Smooth muscle cell (in vitro differentiated cells): Measurements from ENCODE around the gene SCAMP3. TPM values are rescaled to one million over a fixed set of nuclear protein-coding genes. Genes with fewer than 3 reads are reported as not detected.

ENCODE experiments used
- DNase-seq: peaks from one replicate; lab custom pipeline; 2025; ENCODE audit not compliant: unreplicated experiment; lab: John Stamatoyannopoulos, UW
- H2AFZ ChIP-seq: fragments of 200-600 bp; sonication (generic); 2 replicates; pipeline ENCODE4 v1.6.0; 2016; ENCODE audit warnings: antibody characterized with exemption, low read depth, mild to moderate bottlenecking
- H3F3A ChIP-seq: fragments of 200-600 bp; sonication (generic); 2 replicates; pipeline ENCODE4 v1.6.0; 2017; ENCODE audit warnings: antibody characterized with exemption, low read depth
- H3K27ac ChIP-seq: fragments of 200-600 bp; sonication (generic); 2 replicates; pipeline ENCODE4 v1.5.1; 2016; ENCODE audit warnings: low read depth, mild to moderate bottlenecking
- H3K27me3 ChIP-seq: fragments of 200-600 bp; sonication (generic); 2 replicates; pipeline ENCODE4 v1.6.1; 2016; ENCODE audit warnings: low read depth, mild to moderate bottlenecking
- H3K36me3 ChIP-seq: fragments of 200-600 bp; sonication (generic); 2 replicates; pipeline ENCODE4 v1.5.1; 2016; ENCODE audit warnings: low read depth
- H3K4me1 ChIP-seq: fragments of 200-600 bp; sonication (generic); 2 replicates; pipeline ENCODE4 v1.5.1; 2016; ENCODE audit warnings: low read depth
- H3K4me2 ChIP-seq: fragments of 200-600 bp; sonication (generic); 2 replicates; pipeline ENCODE4 v1.6.0; 2016; ENCODE audit warnings: mild to moderate bottlenecking
- H3K4me3 ChIP-seq: fragments of 200-600 bp; sonication (generic); 2 replicates; pipeline ENCODE4 v1.5.1; 2016; ENCODE audit warnings: mild to moderate bottlenecking
- H3K79me2 ChIP-seq: fragments of 200-600 bp; sonication (generic); 2 replicates; pipeline ENCODE4 v1.6.0; 2016; ENCODE audit warnings: low read depth, mild to moderate bottlenecking
- H3K9ac ChIP-seq: fragments of 200-600 bp; sonication (generic); 2 replicates; pipeline ENCODE4 v1.6.0; 2016; ENCODE audit warnings: low read depth
- H3K9me3 ChIP-seq: fragments of 200-600 bp; sonication (generic); replicated peaks from 2 replicates; pipeline ENCODE4 v1.5.1; 2016; ENCODE audit warnings: low read depth
- H4K20me1 ChIP-seq: fragments of 200-600 bp; sonication (generic); 2 replicates; pipeline ENCODE4 v1.6.0; 2016; ENCODE audit warnings: low read depth
- WGBS: methylation state at CpG from one replicate; pipeline ENCODE4 v1.1.7; 2016; ENCODE audit warnings: low lambda C conversion rate; 5-methylcytosine and 5-hydroxymethylcytosine counted together
- polyA plus RNA-seq: library from polyadenylated mRNA; unstranded; fragments of >200 nt; fragmentation: Nextera tagmentation; extraction: Ambion mirVana; gene quantifications from 2 replicates; pipeline ENCODE4 v1.2.1, GENCODE V29; 2016
- total RNA-seq: library from RNA; depleted of rRNA; stranded (reverse); fragments of >200 nt; gene quantifications from 2 replicates; pipeline ENCODE4 v1.2.3, GENCODE V29; 2014
- TF ChIP-seq, protein P1 (sequence below): fragments of 200-600 bp; sonication (generic); IDR thresholded peaks from 2 replicates; pipeline ENCODE4 v1.5.1; 2017; ENCODE audit warnings: borderline replicate concordance, mild to moderate bottlenecking, antibody characterized with exemption; ENCODE audit not compliant: insufficient read depth, poor library complexity, severe bottlenecking

The SCAMP3 gene
- total and polyA plus RNA-seq, 2 experiments from 2014 or later = 51.4 to 118 TPM

DNA sequence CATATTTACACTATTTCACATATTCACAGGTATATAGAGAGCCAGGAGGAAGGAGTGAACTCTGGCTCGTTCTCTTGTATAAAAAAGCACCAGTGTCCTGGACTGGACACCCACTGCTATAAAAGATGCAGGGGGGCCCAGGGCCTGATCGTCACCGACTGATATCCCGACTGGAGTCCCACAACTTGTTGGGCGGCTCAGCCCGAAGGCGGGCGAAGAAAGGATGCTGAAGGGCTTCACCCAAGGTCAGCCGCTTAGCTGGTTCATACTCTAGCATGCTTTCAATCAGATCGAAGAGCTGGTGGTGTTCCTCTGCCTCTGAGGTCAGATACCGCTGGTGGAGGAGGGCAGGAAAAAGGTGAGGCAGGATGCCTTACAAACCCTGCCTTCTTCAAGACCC, 907 bp upstream of the SCAMP3 start:
- H3K79me2 ChIP-seq = peaks cover 18% of the 10 kb centered on the region
- H3K4me3 ChIP-seq = no peak overlapping the region
- H3F3A ChIP-seq = peaks cover 31% of the 10 kb centered on the region
- 94% methylated on average over 11 of the region's 11 CpGs for WGBS
- TF ChIP-seq, protein P1, sequence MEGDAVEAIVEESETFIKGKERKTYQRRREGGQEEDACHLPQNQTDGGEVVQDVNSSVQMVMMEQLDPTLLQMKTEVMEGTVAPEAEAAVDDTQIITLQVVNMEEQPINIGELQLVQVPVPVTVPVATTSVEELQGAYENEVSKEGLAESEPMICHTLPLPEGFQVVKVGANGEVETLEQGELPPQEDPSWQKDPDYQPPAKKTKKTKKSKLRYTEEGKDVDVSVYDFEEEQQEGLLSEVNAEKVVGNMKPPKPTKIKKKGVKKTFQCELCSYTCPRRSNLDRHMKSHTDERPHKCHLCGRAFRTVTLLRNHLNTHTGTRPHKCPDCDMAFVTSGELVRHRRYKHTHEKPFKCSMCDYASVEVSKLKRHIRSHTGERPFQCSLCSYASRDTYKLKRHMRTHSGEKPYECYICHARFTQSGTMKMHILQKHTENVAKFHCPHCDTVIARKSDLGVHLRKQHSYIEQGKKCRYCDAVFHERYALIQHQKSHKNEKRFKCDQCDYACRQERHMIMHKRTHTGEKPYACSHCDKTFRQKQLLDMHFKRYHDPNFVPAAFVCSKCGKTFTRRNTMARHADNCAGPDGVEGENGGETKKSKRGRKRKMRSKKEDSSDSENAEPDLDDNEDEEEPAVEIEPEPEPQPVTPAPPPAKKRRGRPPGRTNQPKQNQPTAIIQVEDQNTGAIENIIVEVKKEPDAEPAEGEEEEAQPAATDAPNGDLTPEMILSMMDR = no peak
- no peak overlapping the region for H3K9ac ChIP-seq
- no peak for DNase-seq
- H3K36me3 ChIP-seq = peaks cover 13% of the 10 kb centered on the region
- H3K27me3 ChIP-seq = no peaks in the 10 kb centered on the region
- H4K20me1 ChIP-seq = no peaks in the 10 kb centered on the region
- H3K4me2 ChIP-seq = no peak overlapping the region
- H2AFZ ChIP-seq = no peak overlapping the region
- no peak overlapping the region for H3K27ac ChIP-seq
- H3K9me3 ChIP-seq = no peaks in the 10 kb centered on the region
- peaks cover 8% of the 10 kb centered on the region for H3K4me1 ChIP-seq

DNA sequence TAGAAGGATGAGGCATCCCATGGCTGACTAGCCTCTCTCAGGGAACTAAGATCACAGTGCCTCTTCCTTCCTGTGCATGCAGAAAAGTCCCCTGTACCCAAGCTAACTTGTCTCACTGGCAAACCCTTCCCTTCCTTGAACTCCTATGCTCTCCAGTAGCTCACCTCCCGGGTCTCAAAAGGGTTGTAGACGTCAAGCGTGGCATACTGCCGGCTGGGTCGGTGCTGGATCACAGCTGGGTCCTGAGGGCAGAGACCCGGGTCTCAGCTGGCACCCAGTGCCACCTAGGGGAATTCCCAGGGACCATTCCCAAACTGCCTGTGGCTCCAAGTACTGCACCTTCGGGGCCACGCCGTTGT, 688 bp downstream of the SCAMP3 start:
- Histone ChIP-seq H3K4me3 (peak overlapping the region; percentile 80), H3K9ac (peak overlapping the region; percentile 74), H3K4me2 (peak overlapping the region; percentile 91), H3K27ac (peak overlapping the region; percentile 49), H3K9me3 (no peaks in the 10 kb centered on the region), H3F3A (peaks cover 36% of the 10 kb centered on the region), H3K36me3 (peaks cover 4% of the 10 kb centered on the region), H3K4me1 (peaks cover 8% of the 10 kb centered on the region), H4K20me1 (no peaks in the 10 kb centered on the region), H2AFZ (peak overlapping the region; percentile 57), H3K79me2 (peaks cover 18% of the 10 kb centered on the region), H3K27me3 (no peaks in the 10 kb centered on the region)
- TF ChIP-seq, protein P1 = no peak
- no peak for DNase-seq
- 3% methylated on average over 9 of the region's 9 CpGs for WGBS

DNA sequence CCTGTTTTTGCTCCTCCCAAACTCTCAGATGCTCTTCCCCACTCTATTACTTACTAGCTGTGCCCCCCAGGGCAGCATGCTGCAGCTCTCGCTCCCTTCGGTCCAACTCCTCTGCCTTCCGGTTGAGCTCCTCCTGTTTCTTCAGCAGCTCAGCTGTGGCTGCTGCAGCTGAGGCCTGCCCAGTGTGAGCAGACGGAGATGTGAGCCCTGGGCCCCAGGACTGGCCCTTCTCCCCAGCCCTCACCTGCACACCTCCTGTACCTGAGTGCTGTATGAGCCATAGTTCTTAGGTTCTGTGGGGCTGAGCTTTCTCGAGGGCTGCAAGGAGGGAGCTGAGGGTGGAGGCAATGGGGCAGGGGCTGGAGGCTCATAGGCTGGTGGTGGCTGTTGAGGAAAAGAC, 1.9 kb downstream of the SCAMP3 start:
- Histone ChIP-seq H3K27ac (no peak overlapping the region), H4K20me1 (no peaks in the 10 kb centered on the region), H3K4me3 (no peak overlapping the region), H3K27me3 (no peaks in the 10 kb centered on the region), H3K4me1 (peaks cover 11% of the 10 kb centered on the region), H3K4me2 (no peak overlapping the region), H3K9ac (no peak overlapping the region), H3F3A (peaks cover 35% of the 10 kb centered on the region), H3K9me3 (no peaks in the 10 kb centered on the region), H3K79me2 (peaks cover 18% of the 10 kb centered on the region), H3K36me3 (no peaks in the 10 kb centered on the region), H2AFZ (no peak overlapping the region)
- 98% methylated on average over 5 of the region's 5 CpGs for WGBS
- TF ChIP-seq, protein P1 = no peak
- no peak for DNase-seq

DNA sequence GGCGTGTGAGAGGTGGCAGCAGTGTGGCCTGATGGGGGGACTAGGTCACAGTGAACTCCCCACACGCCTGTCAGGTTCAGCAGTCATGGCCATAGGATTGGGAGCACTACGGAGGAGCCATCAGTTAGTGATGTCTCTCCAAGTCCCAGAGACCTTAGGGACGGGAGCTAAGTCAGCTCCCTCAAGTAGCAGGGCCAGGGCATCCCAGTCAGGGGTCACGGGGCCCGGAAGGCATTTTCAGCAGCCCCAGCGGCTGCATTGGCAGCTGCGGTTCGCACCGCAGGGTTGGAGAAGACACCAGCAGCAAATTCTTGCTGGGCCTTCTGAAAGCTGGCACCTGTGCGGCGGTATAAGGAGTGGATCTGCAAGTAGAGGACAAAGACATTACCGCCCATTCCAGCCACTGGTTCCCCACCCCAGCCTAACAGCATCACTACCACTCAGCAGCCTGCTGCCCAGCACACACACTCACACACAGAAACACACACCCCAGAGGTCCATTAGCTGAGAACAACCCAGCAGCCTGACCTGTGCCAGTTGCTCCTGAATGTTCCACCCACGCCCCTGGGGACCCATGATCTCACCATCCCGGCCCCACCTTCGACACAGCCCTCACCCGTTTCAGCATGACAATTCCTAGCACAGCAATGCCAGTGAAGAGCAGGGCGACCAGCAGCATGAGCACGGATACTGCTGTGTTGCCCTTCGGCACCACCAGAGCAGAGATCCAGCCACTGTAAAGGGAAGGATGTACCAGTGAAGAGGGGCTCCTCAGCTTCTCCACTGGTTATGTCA, 5.9 kb downstream of the SCAMP3 start:
- H3K79me2 ChIP-seq = peaks cover 20% of the 10 kb centered on the region
- TF ChIP-seq, protein P1 = no peak
- WGBS = 89% methylated on average over 20 of the region's 20 CpGs
- peaks cover 29% of the 10 kb centered on the region for H3K4me1 ChIP-seq
- H4K20me1 ChIP-seq = no peaks in the 10 kb centered on the region
- H3K9ac ChIP-seq = no peak overlapping the region
- H3K36me3 ChIP-seq = no peaks in the 10 kb centered on the region
- H3K27ac ChIP-seq = peak overlapping the region; percentile 60
- no peaks in the 10 kb centered on the region for H3K27me3 ChIP-seq
- H2AFZ ChIP-seq = peak overlapping the region; percentile 69
- peaks cover 15% of the 10 kb centered on the region for H3F3A ChIP-seq
- H3K4me3 ChIP-seq = peak overlapping the region; percentile 89
- H3K9me3 ChIP-seq = no peaks in the 10 kb centered on the region
- peak overlapping the region; percentile 100 for H3K4me2 ChIP-seq
- no peak for DNase-seq
